GM23248 (cell line): ENCODE measurements around the gene RBMS3. TPM values are rescaled to one million over a fixed set of nuclear protein-coding genes. Genes with fewer than 3 reads are reported as not detected.

Source experiments
- DNase-seq: peaks from one replicate; pipeline ENCODE4 v3.0.0-alpha.2; 2015
- H2AFZ ChIP-seq: fragments of 200-600 bp; sonication (generic); 2 replicates; pipeline ENCODE4 v1.6.1; 2016; ENCODE audit warnings: antibody characterized with exemption
- H3F3A ChIP-seq: fragments of 200-600 bp; sonication (generic); 2 replicates; pipeline ENCODE4 v1.6.1; 2016; ENCODE audit warnings: mild to moderate bottlenecking, antibody characterized with exemption, mixed run types; ENCODE audit not compliant: insufficient read depth
- H3K27ac ChIP-seq: fragments of 200-600 bp; sonication (generic); 2 replicates; pipeline ENCODE4 v1.5.1; 2016; ENCODE audit warnings: mild to moderate bottlenecking
- H3K27me3 ChIP-seq: fragments of 200-600 bp; sonication (generic); replicated peaks from 2 replicates; pipeline ENCODE4 v1.6.1; 2016; ENCODE audit warnings: mild to moderate bottlenecking; ENCODE audit not compliant: insufficient read depth
- H3K36me3 ChIP-seq: fragments of 200-600 bp; sonication (generic); 2 replicates; pipeline ENCODE4 v1.6.1; 2016; ENCODE audit warnings: low read depth, mild to moderate bottlenecking
- H3K4me1 ChIP-seq: fragments of 200-600 bp; sonication (generic); 2 replicates; pipeline ENCODE4 v1.6.1; 2016; ENCODE audit warnings: mild to moderate bottlenecking; ENCODE audit not compliant: insufficient read depth
- H3K4me2 ChIP-seq: fragments of 200-600 bp; sonication (generic); one replicate; pipeline ENCODE4 v1.6.1; 2016; ENCODE audit warnings: mild to moderate bottlenecking; ENCODE audit not compliant: unreplicated experiment
- H3K4me3 ChIP-seq: fragments of 200-600 bp; sonication (generic); 2 replicates; pipeline ENCODE4 v1.5.1; 2016; ENCODE audit warnings: mild to moderate bottlenecking
- H3K79me2 ChIP-seq: fragments of 200-600 bp; sonication (generic); 2 replicates; pipeline ENCODE4 v1.6.1; 2016; ENCODE audit warnings: mild to moderate bottlenecking; ENCODE audit not compliant: insufficient read depth
- H3K9ac ChIP-seq: fragments of 200-600 bp; sonication (generic); 2 replicates; pipeline ENCODE4 v1.6.1; 2016; ENCODE audit warnings: mild to moderate bottlenecking
- H3K9me2 ChIP-seq: fragments of 200-600 bp; sonication (generic); 2 replicates; pipeline ENCODE4 v1.6.1; 2016; ENCODE audit warnings: mixed run types, mild to moderate bottlenecking, moderate library complexity; ENCODE audit not compliant: insufficient read depth
- H3K9me3 ChIP-seq: fragments of 200-600 bp; sonication (generic); one replicate; pipeline ENCODE4 v1.6.1; 2017; ENCODE audit warnings: low read depth
- H4K20me1 ChIP-seq: fragments of 200-600 bp; sonication (generic); 2 replicates; pipeline ENCODE4 v1.6.0; 2016; ENCODE audit not compliant: insufficient read depth
- EZH2 ChIP-seq: fragments of 200-600 bp; sonication (generic); IDR thresholded peaks from 2 replicates; pipeline ENCODE4 v1.6.1; 2018; ENCODE audit warnings: antibody characterized with exemption, mild to moderate bottlenecking; ENCODE audit not compliant: insufficient read depth, poor library complexity, severe bottlenecking
- EZH2phosphoT487 ChIP-seq: fragments of 200-600 bp; sonication (generic); IDR thresholded peaks from 2 replicates; pipeline ENCODE4 v1.6.1; 2018; ENCODE audit warnings: antibody characterized with exemption, moderate library complexity, mild to moderate bottlenecking, low read depth; ENCODE audit not compliant: insufficient read depth
- WGBS, 2 experiments: methylation state at CpG; one replicate each; pipeline ENCODE4 v1.1.6; 2015 to 2017; ENCODE audit warnings: low lambda C conversion rate in 2 of 2, low coverage in 1 of 2; ENCODE audit errors: missing lambda C conversion rate in 2 of 2; 5-methylcytosine and 5-hydroxymethylcytosine counted together
- in situ Hi-C: fragments of 300-500 bp; cut with MboI; formaldehyde crosslinking; loops from 2 replicates; pipeline ENCODE4 v1.15.0; 2020
- polyA plus RNA-seq: library from polyadenylated mRNA; unstranded; fragments of >200 nt; fragmentation: Nextera tagmentation; extraction: Ambion mirVana; gene quantifications from 2 replicates; pipeline ENCODE4 v1.2.1, GENCODE V29; 2016
- total RNA-seq: library from RNA; depleted of rRNA; stranded (reverse); fragments of >200 nt; shearing (Covaris generic); gene quantifications from 2 replicates; pipeline ENCODE4 v1.2.3, GENCODE V29; 2014

Gene RBMS3
- total and polyA plus RNA-seq, 2 experiments from 2014 or later: 40.0 to 94.3 TPM

DNA sequence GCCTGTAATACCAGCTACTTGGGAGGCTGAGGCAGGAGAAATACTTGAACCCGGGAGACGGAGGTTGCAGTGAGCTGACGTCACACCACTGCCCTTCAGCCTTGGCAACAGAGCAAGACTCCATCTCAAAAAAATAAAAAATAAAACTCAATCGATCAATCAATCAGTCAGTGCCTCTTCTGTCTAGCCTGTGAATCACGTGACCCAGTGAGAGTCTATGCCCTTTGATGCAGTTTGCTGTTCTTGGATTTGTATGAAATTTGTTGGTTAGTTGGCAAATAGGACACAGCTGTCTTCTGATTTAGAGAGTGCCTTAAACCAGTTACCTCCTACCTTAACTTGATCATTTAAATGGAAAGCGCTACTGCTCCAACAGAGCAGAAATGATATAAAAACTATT is 3.6 kb upstream of the RBMS3 start:
- Histone ChIP-seq H3K9me2 (no peaks in the 10 kb centered on the region), H3K36me3 (no peaks in the 10 kb centered on the region), H4K20me1 (no peaks in the 10 kb centered on the region), H2AFZ (no peak overlapping the region), H3K27ac (no peak overlapping the region), H3K4me3 (no peak overlapping the region), H3K4me1 (peaks cover 13% of the 10 kb centered on the region), H3F3A (peaks cover 17% of the 10 kb centered on the region), H3K4me2 (no peak overlapping the region), H3K79me2 (peaks cover 28% of the 10 kb centered on the region), H3K9ac (no peak overlapping the region), H3K27me3 (no peaks in the 10 kb centered on the region), H3K9me3 (no peaks in the 10 kb centered on the region)
- TF ChIP-seq EZH2 (no peak), EZH2phosphoT487 (no peak)
- in situ Hi-C loops: loop anchor here (25.0 kb wide), 2 partner anchors 365 to 485 kb away; no protein-coding TSS in a partner anchor
- no peak for DNase-seq
- WGBS, 2 experiments: 94% methylated on average over 6 of the region's 6 CpGs

DNA sequence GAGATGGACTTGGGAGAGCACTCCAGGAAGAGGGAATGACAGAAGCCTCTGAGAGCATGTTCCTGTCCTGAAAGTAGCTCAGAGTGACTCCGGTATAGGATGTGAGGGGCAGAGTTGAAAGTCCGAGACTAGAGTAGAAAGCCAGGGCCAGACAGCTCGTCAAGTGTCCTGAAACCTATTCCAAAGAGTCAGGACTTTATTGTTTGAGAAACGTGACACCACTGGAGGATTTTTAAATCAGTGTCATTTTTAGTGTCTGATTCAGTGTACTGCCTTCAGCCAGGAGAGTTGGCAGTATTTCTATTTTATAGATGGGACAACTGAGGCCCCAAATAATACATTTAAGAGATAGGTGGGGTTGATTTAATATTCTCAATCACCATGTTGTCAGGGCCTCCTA is 1.6 kb upstream of the RBMS3 start:
- no peak for DNase-seq
- Histone ChIP-seq H3F3A (peaks cover 35% of the 10 kb centered on the region), H3K36me3 (no peaks in the 10 kb centered on the region), H3K27ac (no peak overlapping the region), H3K79me2 (peaks cover 49% of the 10 kb centered on the region), H3K9me3 (no peaks in the 10 kb centered on the region), H3K4me3 (peak overlapping the region; percentile 87), H4K20me1 (no peaks in the 10 kb centered on the region), H3K4me2 (peak overlapping the region; percentile 92), H3K4me1 (peaks cover 13% of the 10 kb centered on the region), H3K9me2 (no peaks in the 10 kb centered on the region), H3K9ac (peak overlapping the region; percentile 88), H3K27me3 (no peaks in the 10 kb centered on the region), H2AFZ (peak overlapping the region; percentile 69)
- in situ Hi-C loops: loop anchor here (25.0 kb wide), 2 partner anchors 367 to 483 kb away; no protein-coding TSS in a partner anchor
- no peak for TF ChIP-seq EZH2phosphoT487
- TF ChIP-seq EZH2: no peak
- WGBS, 2 experiments: 64 to 70% methylated on average over 4 of the region's 4 CpGs

DNA sequence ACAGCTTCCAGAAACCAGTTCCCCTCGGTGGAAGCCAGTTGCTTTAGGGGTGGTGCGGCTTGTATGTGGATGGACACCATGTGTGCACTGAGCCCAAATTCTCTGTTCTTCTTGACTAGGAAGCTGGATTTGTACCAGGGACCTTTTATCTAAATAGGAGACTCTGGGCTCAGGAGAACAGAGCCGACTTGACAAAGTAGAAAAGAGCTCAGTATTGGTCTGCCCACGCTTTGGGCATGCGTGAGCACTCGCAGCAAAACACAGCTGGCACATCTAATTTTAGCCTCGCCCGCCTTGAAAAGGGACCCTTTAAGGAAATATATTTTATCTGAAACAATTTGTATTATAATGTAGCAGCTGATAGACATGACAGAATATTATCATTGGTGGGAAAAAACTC is 1.1 kb upstream of the RBMS3 start:
- H3K36me3 ChIP-seq: no peaks in the 10 kb centered on the region
- no peak for TF ChIP-seq EZH2
- TF ChIP-seq EZH2phosphoT487: no peak
- H3K9me2 ChIP-seq: no peaks in the 10 kb centered on the region
- peaks cover 54% of the 10 kb centered on the region for H3K79me2 ChIP-seq
- DNase-seq: peak; percentile 79
- peak overlapping the region; percentile 92 for H3K4me2 ChIP-seq
- peaks cover 13% of the 10 kb centered on the region for H3K4me1 ChIP-seq
- H4K20me1 ChIP-seq: no peaks in the 10 kb centered on the region
- WGBS, 2 experiments: 10 to 14% methylated on average over 8 of the region's 8 CpGs
- peak overlapping the region; percentile 69 for H2AFZ ChIP-seq
- peak overlapping the region; percentile 87 for H3K4me3 ChIP-seq
- peak overlapping the region; percentile 88 for H3K27ac ChIP-seq
- H3F3A ChIP-seq: peaks cover 35% of the 10 kb centered on the region
- in situ Hi-C loops: loop anchor here (25.0 kb wide), 2 partner anchors 368 to 482 kb away; no protein-coding TSS in a partner anchor
- H3K9me3 ChIP-seq: no peaks in the 10 kb centered on the region
- H3K9ac ChIP-seq: peak overlapping the region; percentile 88
- H3K27me3 ChIP-seq: no peaks in the 10 kb centered on the region

DNA sequence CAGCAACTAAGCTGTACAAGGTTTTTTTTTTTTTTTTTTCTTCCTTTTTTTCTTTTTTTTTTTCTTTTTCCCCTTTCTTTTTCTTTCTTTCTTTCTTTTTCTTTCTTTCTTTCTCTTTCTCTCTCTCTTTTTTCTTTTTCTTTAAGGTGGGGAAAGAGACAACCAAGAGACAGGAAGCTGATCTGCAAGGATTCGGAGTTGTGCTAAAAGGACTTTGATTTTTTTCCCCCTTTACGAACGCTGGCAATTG is 148 bp downstream of the RBMS3 start:
- Histone ChIP-seq H3F3A (peaks cover 43% of the 10 kb centered on the region), H3K27ac (peak overlapping the region; percentile 88), H3K9me2 (no peaks in the 10 kb centered on the region), H3K4me1 (peaks cover 18% of the 10 kb centered on the region), H2AFZ (peak overlapping the region; percentile 90), H3K36me3 (no peaks in the 10 kb centered on the region), H3K27me3 (no peaks in the 10 kb centered on the region), H3K9me3 (no peaks in the 10 kb centered on the region), H3K9ac (peak overlapping the region; percentile 88), H3K79me2 (peaks cover 64% of the 10 kb centered on the region), H3K4me2 (peak overlapping the region; percentile 92), H4K20me1 (no peaks in the 10 kb centered on the region), H3K4me3 (peak overlapping the region; percentile 87)
- TF ChIP-seq EZH2phosphoT487 (no peak), EZH2 (no peak)
- no peak for DNase-seq
- 0 to 2% methylated on average over 3 of the region's 3 CpGs for WGBS, 2 experiments
- in situ Hi-C loops: loop anchor here (25.0 kb wide), 2 partner anchors 369 to 481 kb away; no protein-coding TSS in a partner anchor
